NCI-H2196 treated with DMSO at 0.1 percent for 48 hours (cell line): ENCODE results near the gene OR8I2.
"Not testable (repeated sequence)": the region's sequence is repeated elsewhere in the genome, so short reads cannot be mapped to it uniquely, and the experiment has no call there.

Experiments used
- DNase-seq: peaks from one replicate; lab custom pipeline; 2025; ENCODE audit not compliant: unreplicated experiment; lab: John Stamatoyannopoulos, UW

The OR8I2 gene

GRCh38 chr11:56093008-56093407 lies at the start of gene OR8I2:
Gene OR8I2 (plus strand): TSS chr11:56093308. CDS start chr11:56093308, 0 bp downstream.
- no peak for DNase-seq

- peak; percentile 1 for DNase-seq
These were observed 47.6 kb upstream of the OR8I2 start for GRCh38 chr11:56045538-56045937.

- no peak for DNase-seq
These were observed 44.6 kb upstream of the OR8I2 start for GRCh38 chr11:56048480-56048879.

GRCh38 chr11:56049487-56049886 lies 43.6 kb upstream of the OR8I2 start:
- DNase-seq, result no peak

- not testable (repeated sequence) for DNase-seq
These were observed 36.7 kb upstream of the OR8I2 start for GRCh38 chr11:56056366-56056765.

GRCh38 chr11:56057661-56058237 lies 35.4 kb upstream of the OR8I2 start:
- DNase-seq, result not testable (repeated sequence)

- DNase-seq, result not testable (repeated sequence)
These were observed 34.8 kb upstream of the OR8I2 start for GRCh38 chr11:56058260-56058780.

- no peak for DNase-seq
These were observed 26.1 kb upstream of the OR8I2 start for GRCh38 chr11:56066980-56067379.

- no peak for DNase-seq
These were observed 3.4 kb upstream of the OR8I2 start for GRCh38 chr11:56089697-56090096.

GRCh38 chr11:56103210-56103737 lies 10.2 kb downstream of the OR8I2 start, which contains the start of gene OR8H2:
Gene OR8H2 (plus strand): TSS chr11:56103687. CDS start chr11:56105043, 1,356 bp downstream.
- no peak for DNase-seq

GRCh38 chr11:56122073-56122472 lies 29.0 kb downstream of the OR8I2 start, which contains the start of gene OR8H3:
Gene OR8H3 (plus strand): TSS chr11:56122373. CDS start chr11:56122373, 0 bp downstream.
- DNase-seq, result no peak

GRCh38 chr11:56140151-56140661 lies 47.1 kb downstream of the OR8I2 start, which contains the start of gene OR8J3:
Gene OR8J3 (minus strand): TSS chr11:56140201. CDS start chr11:56137718, 2,483 bp downstream.
- DNase-seq, result no peak

- not testable (repeated sequence) for DNase-seq
These were observed 50.6 kb downstream of the OR8I2 start for GRCh38 chr11:56143681-56144080.
